NOMO-1 treated with DMSO at 0.1 percent for 48 hours (cell line): ENCODE measurements around the gene TGFBR2.

Experiments used
- DNase-seq: peaks from one replicate; lab custom pipeline; 2025; ENCODE audit not compliant: unreplicated experiment; lab: John Stamatoyannopoulos, UW

The TGFBR2 gene

DNA sequence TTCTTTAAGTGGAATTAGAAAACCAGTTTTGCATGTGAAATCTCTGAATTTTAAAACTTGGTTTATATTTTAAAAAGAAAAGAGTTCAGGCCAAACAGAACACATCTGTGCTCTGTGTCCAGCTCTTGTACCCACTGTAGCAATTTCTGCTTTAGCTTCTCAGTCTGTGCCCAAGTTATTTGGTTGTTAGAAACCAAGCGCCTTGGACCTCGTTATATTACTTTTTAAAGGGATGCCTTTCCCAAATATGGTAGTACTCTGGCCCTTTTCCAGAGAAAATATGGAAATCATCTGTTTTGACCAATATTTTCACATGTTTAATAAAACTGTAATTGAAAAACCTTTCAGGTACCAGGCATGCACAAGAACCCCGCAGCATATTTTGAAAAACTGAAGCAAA is 27.3 kb downstream of the TGFBR2 start:
- no peak for DNase-seq

- DNase-seq = no peak
Measured at GRCh38 chr3:30634761-30635735, 28.6 kb downstream of the TGFBR2 start.

GRCh38 chr3:30637310-30638219 is 31.2 kb downstream of the TGFBR2 start:
- DNase-seq = no peak

GRCh38 chr3:30638685-30639412 is 32.4 kb downstream of the TGFBR2 start:
- no peak for DNase-seq

- DNase-seq = no peak
Measured at GRCh38 chr3:30639937-30640336, 33.5 kb downstream of the TGFBR2 start.

DNA sequence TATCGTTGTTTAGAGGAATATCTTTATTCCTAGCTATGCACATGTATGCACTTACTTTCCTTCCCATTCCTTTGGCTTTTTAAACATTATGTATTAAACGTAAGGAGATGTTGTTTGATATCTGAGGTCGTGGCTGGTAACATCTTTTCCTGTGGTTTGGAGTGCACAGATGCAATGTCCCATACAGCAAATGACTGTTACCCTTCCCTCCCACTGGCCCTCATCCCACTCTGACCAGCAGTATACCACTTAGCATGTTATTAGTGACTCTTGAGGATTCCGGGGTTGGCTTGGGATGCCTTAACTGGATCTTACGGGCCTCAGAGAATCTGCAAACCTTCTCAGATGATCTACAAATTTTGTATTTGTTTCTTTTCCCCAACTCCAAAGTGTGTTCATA is 34.5 kb downstream of the TGFBR2 start:
- DNase-seq = no peak

GRCh38 chr3:30641416-30642251 is 35.2 kb downstream of the TGFBR2 start:
- DNase-seq = no peak

DNA sequence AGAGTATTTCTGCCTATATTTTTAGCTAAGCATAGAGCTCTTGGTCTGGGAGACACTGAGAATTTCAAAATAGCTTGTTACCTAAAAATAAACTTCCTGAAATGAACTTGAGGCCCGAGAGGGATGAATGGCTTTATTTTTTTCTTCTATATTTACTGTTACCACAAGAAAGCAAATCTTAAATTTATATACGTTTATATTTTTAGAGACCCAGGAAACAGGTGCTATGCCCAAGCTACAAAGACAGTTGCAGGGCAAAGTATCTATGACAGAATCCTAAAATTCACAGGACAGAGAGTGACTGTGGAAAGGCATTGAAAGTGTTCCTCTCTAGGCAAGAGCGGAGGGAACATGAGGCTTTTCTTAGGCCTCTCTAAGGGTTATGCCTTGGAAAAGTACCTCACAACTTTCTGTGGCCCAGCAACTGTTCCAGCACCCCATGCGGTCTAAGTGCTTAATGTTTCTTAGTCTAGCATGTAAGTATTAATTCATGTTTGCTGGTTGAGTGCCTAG is 36.5 kb downstream of the TGFBR2 start:
- DNase-seq = peak; percentile 37

DNA sequence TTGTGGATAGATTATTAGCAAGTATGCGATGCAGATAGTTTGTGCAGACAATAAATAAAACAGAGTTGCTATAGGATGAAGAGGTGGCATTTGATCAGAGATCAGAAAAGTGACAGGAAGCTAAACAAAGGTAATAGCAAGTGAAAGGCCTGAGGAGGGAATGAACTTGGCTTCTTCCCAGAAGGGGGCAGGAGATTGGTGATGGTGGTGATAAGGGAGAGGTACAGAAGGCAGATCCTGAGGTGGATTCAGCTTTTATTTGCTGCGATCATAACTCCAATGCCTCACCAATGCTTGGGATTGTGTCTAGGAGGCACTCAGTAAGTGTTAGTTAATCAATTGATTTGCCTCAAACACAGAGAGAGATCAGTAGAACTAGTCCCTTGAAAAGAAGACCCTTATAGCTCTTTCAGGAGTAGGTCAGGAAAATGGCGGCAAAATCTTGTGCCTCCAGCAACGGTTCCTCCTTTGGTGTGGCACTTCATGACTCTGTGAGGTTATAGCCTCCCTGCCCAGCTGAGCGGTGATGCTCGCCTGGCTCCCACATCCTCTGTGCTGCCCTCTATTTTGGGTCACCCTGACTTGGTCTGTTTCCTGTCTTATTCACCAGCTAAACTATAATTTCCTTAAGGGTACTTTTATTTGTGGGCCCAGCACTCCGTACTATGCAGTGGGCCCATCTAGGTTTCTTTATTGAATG is 37.5 kb downstream of the TGFBR2 start:
- peak; percentile 22 for DNase-seq

- peak; percentile 46 for DNase-seq
Measured at GRCh38 chr3:30644615-30645014, 38.2 kb downstream of the TGFBR2 start.

GRCh38 chr3:30645077-30645476 is 38.7 kb downstream of the TGFBR2 start:
- no peak for DNase-seq

DNA sequence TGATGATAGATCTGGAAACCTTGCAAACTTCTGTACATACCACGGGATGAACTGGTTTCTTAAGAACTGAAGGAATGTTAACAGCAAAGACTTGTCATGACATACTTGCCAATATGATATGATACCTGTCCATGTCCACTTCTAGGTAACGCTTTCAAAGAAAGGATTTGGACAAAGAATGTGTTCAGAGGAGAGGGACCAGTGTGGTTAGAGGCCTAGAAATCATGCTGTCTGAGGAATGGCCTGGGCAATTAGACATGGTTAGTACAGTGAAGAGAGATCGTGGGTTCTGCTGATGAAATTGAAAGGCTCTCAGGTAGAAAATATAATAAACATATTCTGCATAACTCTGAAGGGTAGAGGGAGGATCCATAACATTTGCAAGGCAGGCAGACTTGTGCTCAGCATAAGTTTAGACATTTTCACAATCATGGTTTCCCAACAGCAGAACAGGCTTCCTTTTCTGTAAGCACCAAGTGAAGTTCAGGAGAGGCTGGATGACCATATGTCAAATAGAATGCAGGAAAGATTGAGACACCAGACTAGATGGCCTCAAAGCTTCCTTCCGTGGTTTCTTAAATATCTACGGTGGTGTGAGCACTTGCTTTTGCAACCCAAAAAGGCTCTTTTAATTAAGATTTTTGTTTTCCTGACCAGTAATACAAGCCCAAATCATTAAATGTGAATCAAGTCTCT is 39.9 kb downstream of the TGFBR2 start:
- peak; percentile 98 for DNase-seq

GRCh38 chr3:30646961-30647752 is 40.8 kb downstream of the TGFBR2 start:
- no peak for DNase-seq

DNA sequence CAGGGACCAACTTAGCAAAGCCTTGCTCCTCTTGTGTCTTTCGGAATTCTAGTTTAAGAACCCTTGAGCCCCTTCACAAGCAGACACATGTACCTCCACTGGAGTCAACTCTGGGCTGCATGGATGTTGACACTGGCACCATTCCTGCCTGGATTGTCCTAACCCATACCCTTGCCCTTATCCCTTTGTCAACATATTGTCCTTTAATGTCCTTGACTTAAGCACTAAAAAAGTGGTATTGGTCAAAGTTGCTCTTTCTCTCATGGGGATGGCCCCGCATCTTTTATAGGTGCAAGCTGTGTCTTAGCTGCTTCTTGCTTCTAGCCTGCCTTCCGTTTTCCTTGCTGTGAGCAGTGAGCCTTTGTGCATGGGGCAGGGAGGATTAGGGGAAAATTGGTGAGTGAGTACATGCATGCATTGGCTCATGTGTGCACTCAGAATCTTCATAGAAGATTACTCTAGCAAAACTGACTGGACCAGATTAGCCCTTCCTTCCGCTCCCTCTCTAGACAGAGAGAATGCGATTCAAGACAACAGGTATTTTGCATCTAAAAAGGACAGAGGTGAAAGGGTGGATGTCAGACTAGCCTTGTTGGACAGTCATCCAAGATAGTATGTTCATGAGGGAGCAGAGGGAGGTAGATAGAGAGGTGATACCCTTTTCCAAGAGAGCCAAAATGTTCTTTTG is 42.4 kb downstream of the TGFBR2 start:
- DNase-seq = no peak

GRCh38 chr3:30649572-30650318 is 43.3 kb downstream of the TGFBR2 start:
- peak; percentile 89 for DNase-seq

DNA sequence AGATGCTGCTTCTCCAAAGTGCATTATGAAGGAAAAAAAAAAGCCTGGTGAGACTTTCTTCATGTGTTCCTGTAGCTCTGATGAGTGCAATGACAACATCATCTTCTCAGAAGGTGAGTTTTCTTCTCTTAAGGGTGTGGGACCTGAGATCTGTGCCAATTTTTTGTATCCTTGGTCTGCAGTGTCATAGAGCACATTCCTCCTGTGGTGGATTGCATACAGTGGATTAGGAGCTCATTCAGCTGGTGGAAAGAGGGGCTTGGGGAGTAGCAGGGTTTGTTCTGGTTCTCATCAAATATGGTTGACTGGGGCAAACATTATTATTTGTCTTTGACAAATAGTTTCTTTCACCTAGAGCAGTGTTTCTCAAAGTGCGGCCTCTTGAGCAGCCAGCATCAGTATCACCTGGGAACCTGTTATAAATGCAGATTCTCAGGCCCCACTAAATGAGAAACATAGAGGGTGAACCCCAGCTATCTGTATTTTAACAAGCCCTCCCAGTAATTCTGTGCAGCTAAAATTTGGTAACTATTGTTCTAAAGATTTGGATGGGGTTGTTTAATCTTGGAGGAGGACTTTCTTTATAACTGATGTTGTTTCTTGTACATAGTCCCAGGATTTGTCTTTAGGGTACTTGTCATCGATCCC is 44.1 kb downstream of the TGFBR2 start:
- DNase-seq = no peak
